HT-29 (cell line): ENCODE measurements around the gene SCRT2. TPM values are rescaled to one million over a fixed set of nuclear protein-coding genes. Genes with fewer than 3 reads are reported as not detected.

Experiments used
- DNase-seq: peaks from one replicate; pipeline ENCODE4 v3.0.0-alpha.2; 2015; ENCODE audit warnings: low spot score
- total RNA-seq: library from RNA; depleted of rRNA; stranded (reverse); fragments of >200 nt; shearing (Covaris generic); gene quantifications from 2 replicates; pipeline ENCODE4 v1.2.3, GENCODE V29; 2014; rRNA removed

The SCRT2 gene
- total RNA-seq, 1 experiment from 2014 or later = not detected

DNA sequence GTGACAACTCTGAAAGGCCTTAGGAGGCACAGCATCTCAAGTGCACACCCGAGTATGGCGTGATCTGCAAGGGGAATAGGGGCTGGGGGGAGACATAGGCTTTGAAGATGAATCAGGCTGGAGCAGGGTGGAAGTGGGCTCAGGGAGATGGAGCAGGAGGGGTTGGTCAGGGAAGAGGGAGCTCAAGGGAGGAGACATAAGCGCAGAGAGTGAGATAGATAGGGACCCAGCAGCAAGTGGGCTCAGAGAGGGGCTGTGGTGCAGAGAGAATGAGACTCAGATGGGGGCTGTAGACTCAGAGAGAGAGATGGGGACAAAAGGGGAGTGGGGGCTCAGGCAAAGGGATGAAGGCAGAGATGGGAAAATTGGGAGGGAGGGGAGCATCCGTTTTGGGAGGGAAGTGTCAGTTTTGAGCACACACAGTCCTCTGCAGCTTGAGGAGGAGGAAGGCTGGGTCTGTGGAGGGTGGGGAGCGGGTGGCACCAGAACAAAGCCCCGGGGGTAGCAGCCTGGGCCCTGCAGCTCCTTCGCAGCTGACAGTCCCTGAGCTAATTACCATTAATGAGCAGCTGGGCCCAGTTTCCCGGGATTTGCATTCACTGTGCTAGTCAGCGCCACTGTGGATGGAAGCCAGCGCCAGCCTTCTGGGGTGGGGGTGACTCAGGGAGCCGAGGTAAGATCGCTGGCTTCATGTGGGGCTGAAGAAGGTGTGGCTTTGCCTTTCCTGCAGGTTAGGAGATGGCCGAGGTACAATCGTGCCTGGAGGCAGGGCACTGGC, 41.3 kb downstream of the SCRT2 start:
- no peak for DNase-seq

DNA sequence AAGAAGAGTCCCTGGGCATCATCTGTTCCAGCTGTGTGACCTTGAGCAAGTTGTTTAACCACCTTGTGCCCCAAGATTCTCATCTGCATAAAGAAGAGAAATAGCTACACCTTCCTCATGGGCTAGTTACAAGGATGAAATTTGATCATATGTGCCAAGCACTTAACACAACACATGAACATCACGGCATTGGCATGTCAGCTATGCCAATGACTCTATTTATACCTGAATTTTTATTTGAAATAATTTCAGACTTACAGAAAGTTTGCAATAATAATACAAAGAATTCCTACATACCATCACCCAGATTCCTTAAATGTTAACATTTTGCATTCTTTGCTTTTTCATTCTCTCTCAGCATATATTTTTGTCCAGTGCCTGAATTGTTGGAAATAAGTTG, 44.5 kb downstream of the SCRT2 start:
- DNase-seq = no peak

DNA sequence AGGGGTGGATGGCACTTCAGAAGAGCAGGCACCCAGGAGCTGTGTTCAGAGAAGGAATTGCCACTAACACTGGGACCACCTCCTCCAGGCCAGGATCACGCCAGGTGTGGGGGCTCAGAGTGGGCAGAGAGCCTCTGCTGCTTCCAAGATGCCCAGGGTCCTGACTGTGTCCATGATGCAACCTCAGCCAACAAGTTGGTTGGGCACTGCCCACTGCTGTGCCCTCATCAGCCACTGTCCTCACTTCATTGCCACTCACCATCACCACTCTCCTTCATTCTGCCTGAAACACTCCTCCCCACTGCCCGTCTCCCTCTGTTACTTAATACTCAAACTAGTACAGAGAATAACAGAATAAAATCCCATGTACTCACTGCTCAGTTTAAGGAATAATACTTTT, 49.0 kb downstream of the SCRT2 start:
- no peak for DNase-seq

DNA sequence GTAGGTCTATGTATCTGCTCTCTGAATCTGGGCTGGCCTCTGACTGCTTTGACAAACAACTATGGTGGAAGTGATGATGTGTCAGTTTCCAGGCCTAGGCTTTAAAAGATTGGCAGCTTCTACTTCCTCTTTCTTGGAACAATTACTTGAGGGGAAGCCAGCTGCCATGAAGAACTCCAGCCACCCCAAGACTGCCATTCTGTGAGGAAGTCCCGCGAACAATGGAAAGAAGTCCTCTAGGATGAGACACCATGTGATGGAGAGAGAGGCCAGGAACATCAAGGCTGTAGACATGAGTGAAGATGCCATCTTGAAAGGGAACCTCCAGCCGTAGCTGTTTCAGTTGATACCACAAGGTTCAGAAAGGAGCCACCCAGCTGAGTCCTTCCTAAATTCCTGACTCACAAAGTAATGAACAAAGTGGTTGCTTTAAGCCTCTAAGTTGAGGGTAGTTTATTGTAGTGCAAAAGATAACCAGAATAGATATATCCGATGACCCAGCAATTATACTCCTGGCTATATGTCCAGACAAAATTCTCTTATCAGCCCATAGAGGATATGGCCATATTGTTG, 50.2 kb downstream of the SCRT2 start:
- no peak for DNase-seq

DNA sequence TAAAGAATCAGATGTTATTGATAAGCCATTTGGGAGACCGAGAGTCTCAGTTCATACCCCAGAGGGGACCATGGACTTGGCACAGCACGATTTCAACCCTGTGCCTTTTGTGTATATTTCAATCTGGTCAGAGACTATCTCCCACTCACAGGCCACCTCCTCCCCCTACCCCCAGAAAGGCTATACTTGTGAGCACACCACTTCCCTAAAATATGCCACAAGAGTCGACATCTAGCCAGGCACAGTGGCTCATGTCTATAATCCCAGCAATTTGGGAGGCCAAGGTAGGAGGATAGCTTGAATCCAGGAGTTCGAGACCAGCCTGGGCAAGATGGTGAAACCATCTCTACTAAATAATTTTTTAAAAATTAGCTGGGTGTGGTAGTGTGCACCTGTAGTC, 51.9 kb downstream of the SCRT2 start:
- DNase-seq = no peak

DNA sequence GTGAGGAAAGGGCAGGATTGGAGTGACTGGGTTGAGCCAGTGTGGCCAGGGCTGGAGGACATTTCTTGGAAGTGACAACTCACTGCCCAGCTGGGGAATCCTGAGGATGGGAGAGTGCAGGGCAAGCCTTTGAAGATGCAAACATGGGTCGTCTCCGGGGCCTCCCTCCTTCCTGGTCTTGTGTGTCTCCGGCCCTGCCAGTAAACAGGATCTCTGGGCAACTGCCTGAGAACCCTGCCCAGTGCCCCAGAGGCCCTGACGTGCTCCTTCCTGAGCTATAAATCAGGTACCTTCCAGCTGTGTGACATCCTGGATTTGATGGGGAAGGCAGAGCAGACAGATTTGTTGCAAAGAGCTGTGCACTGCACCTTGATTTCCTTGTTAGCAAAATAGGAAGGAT, 52.6 kb downstream of the SCRT2 start:
- no peak for DNase-seq

DNA sequence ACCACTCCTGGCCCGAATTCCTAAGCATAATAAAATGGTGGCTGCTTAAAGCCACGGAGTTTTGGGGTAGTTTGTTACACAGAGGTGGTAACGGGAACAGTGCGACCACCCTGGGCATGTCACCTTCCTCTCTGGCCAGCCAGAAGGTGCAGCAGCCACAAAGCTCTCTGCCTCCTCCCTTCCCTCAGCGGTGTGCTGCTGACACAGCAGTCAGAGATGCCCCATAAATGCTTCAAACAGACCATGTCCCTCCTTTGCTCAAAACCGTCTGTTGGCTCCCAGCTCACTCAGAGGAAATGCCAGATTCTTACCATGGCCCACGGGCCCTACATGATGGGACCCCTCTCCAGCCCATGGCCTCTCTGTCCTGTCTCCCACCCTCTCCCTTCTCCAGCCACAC, 53.4 kb downstream of the SCRT2 start:
- no peak for DNase-seq

DNA sequence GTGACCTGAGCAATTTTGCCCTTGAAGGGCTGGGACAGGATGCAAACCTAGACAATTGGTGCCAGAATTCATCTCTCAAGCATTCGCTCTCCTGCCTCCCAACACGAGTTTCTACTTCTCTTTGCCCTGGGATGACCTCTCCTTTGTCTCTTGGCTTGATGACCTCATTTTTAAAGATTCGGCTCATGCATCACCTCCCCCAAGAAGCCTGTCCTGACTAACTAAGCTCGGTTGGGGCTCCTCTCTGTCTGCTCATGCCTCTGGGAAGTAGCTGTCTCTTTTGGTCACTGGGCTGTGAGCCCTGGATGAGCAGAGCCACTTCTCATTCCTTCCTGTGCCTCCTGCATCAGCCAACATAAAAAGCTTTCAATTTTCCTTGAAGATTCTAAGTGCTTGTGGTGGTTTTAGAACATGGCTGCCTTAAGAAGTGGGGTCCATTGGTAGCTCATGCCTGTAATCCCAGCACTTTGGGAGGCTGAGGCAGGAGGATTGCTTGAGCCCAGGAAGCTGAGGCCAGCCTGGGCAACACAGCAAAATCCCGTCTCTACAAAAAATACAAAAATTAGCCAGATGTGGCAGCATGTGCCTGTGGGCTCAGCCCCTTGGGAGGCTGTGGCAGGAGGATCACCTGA, 54.4 kb downstream of the SCRT2 start:
- DNase-seq = no peak

DNA sequence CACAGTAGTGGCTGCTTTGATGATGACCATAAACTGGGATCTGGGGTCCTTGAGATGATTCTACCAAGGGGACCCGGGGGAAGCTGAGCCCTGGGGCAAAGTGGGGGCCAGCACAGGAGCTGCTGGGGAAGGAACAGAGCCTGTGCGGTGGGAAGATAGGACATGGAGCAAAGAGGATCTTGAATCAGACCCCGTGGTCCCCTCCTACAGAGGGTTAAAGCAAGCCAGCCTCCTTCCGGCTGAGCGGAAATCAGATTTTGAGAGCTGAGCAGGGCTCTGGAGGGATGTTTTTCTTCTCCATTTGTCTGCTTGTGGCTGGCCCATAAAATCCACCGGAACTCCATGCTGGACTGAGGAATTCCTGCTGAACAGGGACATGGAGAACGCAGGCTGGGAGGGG, 55.4 kb downstream of the SCRT2 start:
- DNase-seq = no peak

DNA sequence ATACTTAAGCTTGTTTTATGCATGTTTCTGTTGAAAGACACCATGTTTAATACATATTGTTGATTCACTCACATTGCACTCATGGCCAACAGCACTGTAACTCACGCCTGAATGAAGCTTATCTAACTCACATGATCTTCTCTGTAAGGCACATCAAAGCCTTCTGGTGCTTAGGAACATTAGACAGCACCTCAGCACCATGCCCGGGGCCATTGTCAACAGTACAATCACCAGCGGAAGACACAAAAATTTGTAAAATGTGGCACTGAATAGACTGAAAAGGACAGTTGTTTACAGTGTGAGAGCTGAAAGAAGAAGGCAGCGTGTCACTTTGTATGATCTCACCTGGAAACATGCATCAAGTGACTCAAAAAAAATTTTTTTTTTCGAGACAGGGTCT, 56.6 kb downstream of the SCRT2 start:
- no peak for DNase-seq

DNA sequence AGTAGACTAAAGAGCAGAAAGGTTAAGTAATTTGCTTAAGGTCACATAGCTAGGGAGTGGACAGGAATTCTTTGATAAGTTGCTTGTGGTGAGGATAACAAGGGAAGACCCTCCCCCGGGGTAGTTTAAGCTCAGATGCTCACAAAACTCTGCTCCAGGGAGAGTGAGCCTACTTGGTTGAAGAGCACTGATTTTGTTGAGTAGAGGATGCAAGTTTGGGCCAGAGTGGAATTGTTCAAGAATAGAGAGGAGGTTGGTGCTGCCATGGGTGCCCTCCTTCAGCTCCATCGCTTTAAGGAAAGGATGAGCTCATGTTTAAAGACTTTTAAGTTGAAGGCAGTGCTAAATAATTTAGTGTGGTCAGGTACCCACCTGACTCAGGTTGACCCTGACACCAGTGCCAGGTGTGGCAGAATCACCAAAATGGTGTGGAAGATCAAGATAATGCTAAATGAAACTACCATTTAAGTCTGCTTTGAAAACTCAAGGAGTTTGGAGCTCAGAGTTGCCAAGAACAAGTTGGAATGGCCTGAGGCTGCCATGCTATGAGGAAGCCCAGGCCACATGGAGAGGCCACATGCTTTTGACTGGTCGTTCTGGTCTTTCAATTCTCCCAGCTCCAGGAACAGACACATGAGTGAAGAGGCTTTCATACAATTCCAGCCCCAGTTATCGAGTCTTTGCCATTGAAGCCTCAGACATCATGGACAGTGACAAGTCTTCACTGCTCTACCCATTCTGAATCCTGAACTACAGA, 57.5 kb downstream of the SCRT2 start:
- no peak for DNase-seq

DNA sequence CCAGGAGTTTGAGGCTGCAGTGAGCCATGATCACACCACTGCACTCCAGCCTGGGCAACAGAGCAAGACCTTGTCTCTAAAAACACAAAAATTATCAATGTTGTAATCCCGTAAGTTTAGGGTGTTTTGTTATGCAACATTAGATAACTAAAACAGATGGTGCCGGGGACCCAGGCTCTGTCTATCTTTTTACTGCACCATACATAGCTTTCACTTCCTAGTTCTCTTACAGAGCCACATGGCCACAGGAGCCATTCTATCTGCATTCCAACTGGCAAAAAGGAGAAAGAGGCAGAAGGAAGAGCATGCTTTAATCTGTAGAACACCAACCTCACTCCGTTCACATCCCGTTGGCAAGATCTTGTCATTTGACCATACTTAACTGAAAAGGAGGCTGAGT, 60.1 kb downstream of the SCRT2 start:
- DNase-seq = no peak

DNA sequence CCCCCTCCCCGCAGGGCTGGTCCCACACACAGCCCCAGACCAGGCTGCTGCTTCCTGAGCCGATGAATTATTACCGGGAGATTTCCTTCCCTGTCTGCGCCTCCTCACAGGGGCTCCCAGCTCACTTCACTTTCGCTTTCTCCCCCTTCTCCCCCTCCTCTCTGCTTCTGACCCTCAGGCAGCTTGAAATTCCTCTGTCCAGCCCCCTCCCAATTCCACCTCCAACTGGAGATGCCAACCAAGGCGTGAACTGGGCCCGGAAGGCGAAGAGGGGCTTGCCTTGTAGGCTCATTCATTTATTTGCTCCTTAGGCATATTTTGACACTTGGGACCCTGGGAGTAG, 63.8 kb downstream of the SCRT2 start:
- no peak for DNase-seq

Other genes with a start within 250 kb of the SCRT2 start
- 16.7 and 19.5 TPM in 2 replicates for gene TBC1D20, start 213.3 kb downstream of the SCRT2 start, total RNA-seq
- 81.7 and 89.6 TPM in 2 replicates for gene CSNK2A1, start 132.0 kb downstream of the SCRT2 start, total RNA-seq
- not detected in 2 replicates for gene TCF15, start 65.5 kb downstream of the SCRT2 start, total RNA-seq
- 56.4 and 65.1 TPM in 2 replicates for gene SRXN1, start 22.6 kb downstream of the SCRT2 start, total RNA-seq
- gene SLC52A3, start 92.7 kb upstream of the SCRT2 start, total RNA-seq = 21.2 and 33.7 TPM in 2 replicates
- gene FAM110A, start 157.9 kb upstream of the SCRT2 start, total RNA-seq = 34.5 and 37.1 TPM in 2 replicates
- gene ANGPT4, start 240.5 kb upstream of the SCRT2 start, total RNA-seq = not detected in 2 replicates